ENCODE measurements around the gene RAPGEF2.

DNA sequence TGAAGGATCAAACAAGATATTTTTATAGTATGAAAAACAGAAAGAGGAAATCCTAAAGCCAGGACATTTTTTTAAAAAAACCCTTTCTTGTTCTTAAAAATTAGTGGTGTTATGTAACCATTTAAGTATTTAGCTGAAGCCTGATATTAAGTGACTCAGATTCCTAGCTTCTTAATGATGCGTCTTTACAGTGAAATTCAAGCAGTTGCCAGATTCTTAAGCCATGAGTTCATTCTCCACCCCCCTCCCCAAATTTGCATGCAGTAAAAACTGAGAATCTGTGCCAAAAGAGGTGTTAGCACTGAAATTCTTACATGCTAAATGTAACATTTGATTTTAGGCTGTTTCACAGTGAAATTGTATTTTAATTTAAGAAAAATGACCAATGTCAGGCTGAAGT is 180.8 kb downstream of the RAPGEF2 start:
- TF ChIP-seq, protein P1, sequence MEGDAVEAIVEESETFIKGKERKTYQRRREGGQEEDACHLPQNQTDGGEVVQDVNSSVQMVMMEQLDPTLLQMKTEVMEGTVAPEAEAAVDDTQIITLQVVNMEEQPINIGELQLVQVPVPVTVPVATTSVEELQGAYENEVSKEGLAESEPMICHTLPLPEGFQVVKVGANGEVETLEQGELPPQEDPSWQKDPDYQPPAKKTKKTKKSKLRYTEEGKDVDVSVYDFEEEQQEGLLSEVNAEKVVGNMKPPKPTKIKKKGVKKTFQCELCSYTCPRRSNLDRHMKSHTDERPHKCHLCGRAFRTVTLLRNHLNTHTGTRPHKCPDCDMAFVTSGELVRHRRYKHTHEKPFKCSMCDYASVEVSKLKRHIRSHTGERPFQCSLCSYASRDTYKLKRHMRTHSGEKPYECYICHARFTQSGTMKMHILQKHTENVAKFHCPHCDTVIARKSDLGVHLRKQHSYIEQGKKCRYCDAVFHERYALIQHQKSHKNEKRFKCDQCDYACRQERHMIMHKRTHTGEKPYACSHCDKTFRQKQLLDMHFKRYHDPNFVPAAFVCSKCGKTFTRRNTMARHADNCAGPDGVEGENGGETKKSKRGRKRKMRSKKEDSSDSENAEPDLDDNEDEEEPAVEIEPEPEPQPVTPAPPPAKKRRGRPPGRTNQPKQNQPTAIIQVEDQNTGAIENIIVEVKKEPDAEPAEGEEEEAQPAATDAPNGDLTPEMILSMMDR (IDR thresholded peaks at IDR 0.05 in 8 of 11, conservative IDR thresholded peaks at IDR 0.05 in 3 of 11): no peak
- TF ChIP-seq POLR2A (IDR thresholded peaks at IDR 0.05): no peak

All from spleen (tissue), 7 donors.